Thymus (tissue), 11 donors: ENCODE measurements around the gene RAG2. TPM values are rescaled to one million over a fixed set of nuclear protein-coding genes. Genes with fewer than 3 reads are reported as not detected.

Source experiments
- DNase-seq, 9 donors: peaks; one replicate each; pipeline ENCODE4 v3.0.0-alpha.2; 2013; ENCODE audit warnings: low spot score in 9 of 9, low read depth in 6 of 9, missing footprints in 1 of 9
- H3K27ac ChIP-seq, 2 donors: one replicate each; pipeline ENCODE4 v1.5.1; 2013; ENCODE audit warnings: control low read depth in 1 of 2, low read depth in 1 of 2, low read length in 1 of 2, mild to moderate bottlenecking in 1 of 2, moderate library complexity in 1 of 2
- H3K27me3 ChIP-seq, 2 donors: one replicate each; pipeline ENCODE4 v1.5.1; 2013; ENCODE audit warnings: low read length in 1 of 2; ENCODE audit not compliant: control insufficient read depth in 2 of 2, insufficient read depth in 1 of 2
- H3K36me3 ChIP-seq, 2 donors: one replicate each; pipeline ENCODE4 v1.5.1; 2013; ENCODE audit warnings: low read length in 1 of 2, mild to moderate bottlenecking in 1 of 2, moderate library complexity in 1 of 2; ENCODE audit not compliant: control insufficient read depth in 2 of 2, insufficient read depth in 2 of 2
- H3K4me1 ChIP-seq, 2 donors: one replicate each; pipeline ENCODE4 v1.5.1; 2013; ENCODE audit warnings: low read length in 2 of 2; ENCODE audit not compliant: control insufficient read depth in 2 of 2, insufficient read depth in 2 of 2
- H3K4me3 ChIP-seq, 2 donors: one replicate each; pipeline ENCODE4 v1.5.1; 2013; ENCODE audit warnings: low read length in 2 of 2, control low read depth in 1 of 2, mild to moderate bottlenecking in 1 of 2
- H3K9me3 ChIP-seq, 2 donors: one replicate each; pipeline ENCODE4 v1.5.1; 2013; ENCODE audit warnings: low read length in 1 of 2, mild to moderate bottlenecking in 1 of 2; ENCODE audit not compliant: control insufficient read depth in 2 of 2, insufficient read depth in 1 of 2
- WGBS: extraction: QIAGEN DNeasy Blood & Tissue Kit; methylation state at CpG from one replicate; pipeline ENCODE4 v1.1.7; 2013; 5-methylcytosine and 5-hydroxymethylcytosine counted together
- polyA plus RNA-seq: library from polyadenylated mRNA; stranded (reverse); fragments of 200-250 nt; gene quantifications from one replicate; pipeline ENCODE4 v1.2.3, GENCODE V29; 2013
- total RNA-seq: library from RNA; stranded (reverse); fragments of 120-200 nt; gene quantifications from one replicate; pipeline ENCODE4 v1.2.4, GENCODE V29; 2013
- donor health status: healthy.

The RAG2 gene
- total and polyA plus RNA-seq, 2 donors, result 16.5 to 195 TPM

DNA sequence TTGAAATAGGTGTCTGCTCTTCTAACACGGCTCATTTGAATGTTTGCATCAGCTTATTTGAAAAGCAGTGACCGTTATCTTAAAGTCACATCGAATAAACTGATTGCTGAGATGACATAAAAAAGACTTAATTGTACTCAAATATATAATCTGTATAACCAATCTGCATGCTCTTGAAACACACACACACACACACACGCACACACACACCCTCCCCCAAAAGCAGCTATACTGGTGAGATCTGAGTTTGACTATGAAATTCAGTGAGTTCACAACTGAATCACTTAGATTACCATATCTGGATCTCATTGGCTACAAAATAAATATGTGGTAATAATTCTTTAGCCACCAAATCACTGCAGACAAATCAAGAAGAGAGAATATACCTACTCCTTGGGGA, 7.5 kb downstream of the RAG2 start:
- peaks cover 6 to 26% of the 10 kb centered on the region in 2 donors for H3K4me1 ChIP-seq
- no peaks in the 10 kb centered on the region for H3K9me3 ChIP-seq
- H3K4me3 ChIP-seq, result peak overlapping the region; percentile 29 to 75
- peaks cover 13 to 35% of the 10 kb centered on the region in 2 donors for H3K36me3 ChIP-seq
- DNase-seq, result peak in 1 of 9 donors; percentile 66
- WGBS, result 75% methylated on average over 4 of the region's 4 CpGs
- H3K27me3 ChIP-seq, result no peaks in the 10 kb centered on the region
- peak overlapping the region in 1 of 2 donors; percentile 98 for H3K27ac ChIP-seq

DNA sequence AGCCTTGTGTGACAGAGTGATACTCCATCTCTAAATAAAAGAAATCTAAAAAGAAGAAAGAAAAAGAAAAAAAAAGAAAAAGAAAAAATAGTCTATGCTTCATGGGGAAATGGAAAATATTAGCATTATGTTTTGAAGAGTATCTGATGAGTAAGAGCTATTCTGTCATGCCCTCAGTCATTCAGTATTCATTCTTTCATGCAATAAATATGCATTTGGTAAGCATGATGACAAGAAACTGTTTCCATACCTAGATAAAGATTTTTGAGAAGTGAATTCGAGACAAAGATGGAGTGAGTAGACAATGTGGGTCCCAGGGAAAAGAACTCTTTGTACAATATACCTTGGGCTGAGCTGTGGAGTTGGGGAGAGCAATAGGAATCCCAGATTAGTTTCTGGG, 9.9 kb downstream of the RAG2 start:
- Histone ChIP-seq H3K4me1 (peaks cover 6 to 21% of the 10 kb centered on the region in 2 donors), H3K27ac (peak overlapping the region in 1 of 2 donors; percentile 3), H3K27me3 (no peaks in the 10 kb centered on the region), H3K36me3 (peaks cover 3 to 22% of the 10 kb centered on the region in 2 donors), H3K9me3 (no peaks in the 10 kb centered on the region), H3K4me3 (no peak overlapping the region)
- WGBS, result 87% methylated on average over 1 of the region's 1 CpG
- DNase-seq, result no peak

DNA sequence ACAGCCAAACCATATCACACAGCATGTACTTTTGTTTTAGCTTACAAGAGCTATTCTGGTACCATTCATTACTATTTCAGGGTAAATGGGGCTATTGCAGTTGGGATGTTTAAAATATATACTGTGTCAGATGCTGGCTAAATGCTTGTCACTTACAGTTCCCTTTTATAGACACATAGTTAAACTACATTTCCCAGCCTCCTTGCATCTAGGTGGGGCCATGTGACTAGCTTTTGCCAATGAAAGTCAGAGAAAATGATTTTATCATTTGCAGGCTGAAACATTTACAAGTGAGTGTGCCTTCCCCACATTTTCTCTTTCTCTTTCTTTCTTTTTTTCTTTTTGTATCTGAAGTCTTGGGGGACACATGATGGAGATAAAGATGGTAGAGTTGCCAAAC, 11.5 kb downstream of the RAG2 start:
- peaks cover 4 to 14% of the 10 kb centered on the region in 2 donors for H3K36me3 ChIP-seq
- no peak overlapping the region for H3K4me3 ChIP-seq

DNA sequence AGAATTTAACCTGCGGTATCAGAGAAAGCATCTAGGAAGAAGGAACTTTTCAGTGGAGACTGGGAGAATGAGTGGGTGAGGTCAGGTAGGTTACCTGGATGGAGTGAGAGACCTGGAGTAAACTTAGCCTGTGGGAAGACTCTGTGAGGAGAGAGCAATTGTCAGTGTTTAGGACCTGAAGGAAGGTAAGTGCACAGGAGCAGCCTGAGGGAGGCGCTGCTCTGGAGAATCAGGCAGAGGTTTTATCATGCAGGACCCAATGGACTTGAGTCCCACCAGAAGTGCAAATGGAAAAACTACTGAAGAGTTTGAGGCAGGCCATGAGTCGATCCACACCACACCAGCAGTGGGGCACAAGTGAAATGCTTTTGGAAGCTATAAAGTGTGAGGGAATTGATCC, 14.4 kb downstream of the RAG2 start:
- Histone ChIP-seq H3K9me3 (peaks cover 4 to 14% of the 10 kb centered on the region in 2 donors), H3K27ac (no peak overlapping the region), H3K4me3 (no peak overlapping the region), H3K36me3 (peaks cover 19 to 23% of the 10 kb centered on the region in 2 donors), H3K27me3 (no peaks in the 10 kb centered on the region), H3K4me1 (peaks cover 4 to 11% of the 10 kb centered on the region in 2 donors)
- DNase-seq, result no peak
- 90% methylated on average over 3 of the region's 3 CpGs for WGBS

More for the DNA sequence above, 11.5 kb downstream of the RAG2 start:
- Histone ChIP-seq H3K27me3 (no peaks in the 10 kb centered on the region), H3K9me3 (peaks cover 0 to 1% of the 10 kb centered on the region in 2 donors), H3K27ac (no peak overlapping the region), H3K4me1 (peaks cover 6 to 17% of the 10 kb centered on the region in 2 donors)
- DNase-seq, result peak in 1 of 9 donors; percentile 73

DNA sequence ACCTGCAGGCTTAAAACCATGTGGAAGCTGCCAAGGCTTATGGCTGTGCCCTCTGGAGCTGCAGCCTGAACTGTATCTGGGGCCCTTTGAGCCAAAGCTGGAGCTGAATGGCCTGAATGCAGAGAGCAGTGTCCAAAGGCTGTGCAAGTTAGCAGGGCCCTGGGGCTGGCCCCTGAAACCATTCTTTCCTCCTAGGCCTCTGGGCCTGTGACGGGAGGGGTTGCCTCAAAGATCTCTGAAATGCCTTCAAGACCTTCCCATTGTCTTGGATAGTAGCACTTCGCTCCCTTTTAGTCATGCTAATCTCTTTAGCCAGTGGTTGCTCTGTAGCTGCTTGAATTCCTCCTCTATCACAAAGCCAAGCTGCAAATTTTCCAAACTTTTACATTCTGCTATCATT, 16.5 kb downstream of the RAG2 start:
- peak in 1 of 9 donors; percentile 51 for DNase-seq
- H3K27me3 ChIP-seq, result no peaks in the 10 kb centered on the region
- H3K36me3 ChIP-seq, result peaks cover 20 to 43% of the 10 kb centered on the region in 2 donors
- H3K4me1 ChIP-seq, result peaks cover under 1 to 3% of the 10 kb centered on the region in 2 donors
- 97% methylated on average over 2 of the region's 2 CpGs for WGBS
- H3K27ac ChIP-seq, result peak overlapping the region in 1 of 2 donors; percentile 44
- peaks cover 4 to 14% of the 10 kb centered on the region in 2 donors for H3K9me3 ChIP-seq
- no peak overlapping the region for H3K4me3 ChIP-seq

DNA sequence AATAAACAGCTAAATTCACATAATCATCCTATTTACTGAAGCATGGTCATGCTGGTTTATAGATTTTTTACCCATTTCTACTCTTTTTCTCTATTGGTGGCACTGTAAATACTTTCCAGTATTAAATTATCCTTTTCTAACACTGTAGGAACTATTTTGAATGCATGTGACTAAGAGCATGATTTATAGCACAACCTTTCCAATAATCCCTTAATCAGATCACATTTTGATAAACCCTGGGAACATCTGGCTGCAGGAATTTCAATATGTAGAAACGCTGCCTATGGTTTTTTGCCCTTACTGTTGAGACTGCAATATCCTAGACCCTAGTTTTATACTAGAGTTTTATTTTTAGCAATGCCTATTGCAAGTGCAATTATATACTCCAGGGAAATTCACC, 19.6 kb downstream of the RAG2 start:
- peaks cover 28 to 31% of the 10 kb centered on the region in 2 donors for H3K4me1 ChIP-seq
- peak overlapping the region; percentile 15 to 69 for H3K4me3 ChIP-seq
- H3K36me3 ChIP-seq, result peaks cover 51 to 72% of the 10 kb centered on the region in 2 donors
- WGBS, result 90% methylated on average over 1 of the region's 1 CpG
- H3K27ac ChIP-seq, result peak overlapping the region in 1 of 2 donors; percentile 27
- DNase-seq, result no peak
- H3K27me3 ChIP-seq, result no peaks in the 10 kb centered on the region
- peaks cover 4 to 14% of the 10 kb centered on the region in 2 donors for H3K9me3 ChIP-seq

DNA sequence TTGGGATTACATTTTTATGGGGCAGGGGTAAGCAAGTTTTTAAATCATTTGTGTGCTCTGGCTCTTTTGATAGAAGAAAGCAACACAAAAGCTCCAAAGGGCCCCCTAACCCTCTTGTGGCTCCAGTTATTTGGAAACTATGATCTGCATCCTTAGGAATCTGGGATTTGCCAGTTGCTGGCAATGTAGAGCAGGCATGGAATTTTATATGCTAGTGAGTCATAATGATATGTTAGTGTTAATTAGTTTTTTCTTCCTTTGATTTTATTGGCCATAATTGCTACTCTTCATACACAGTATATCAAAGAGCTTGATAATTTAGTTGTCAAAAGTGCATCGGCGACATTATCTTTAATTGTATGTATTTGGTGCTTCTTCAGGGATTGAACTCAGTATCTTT, 20.2 kb downstream of the RAG2 start:
- Histone ChIP-seq H3K27ac (peak overlapping the region in 1 of 2 donors; percentile 94), H3K27me3 (no peaks in the 10 kb centered on the region), H3K4me1 (peaks cover 31 to 35% of the 10 kb centered on the region in 2 donors), H3K9me3 (peaks cover 4 to 14% of the 10 kb centered on the region in 2 donors), H3K4me3 (peak overlapping the region; percentile 7 to 69), H3K36me3 (peaks cover 55 to 73% of the 10 kb centered on the region in 2 donors)
- 88% methylated on average over 2 of the region's 2 CpGs for WGBS
- no peak for DNase-seq

DNA sequence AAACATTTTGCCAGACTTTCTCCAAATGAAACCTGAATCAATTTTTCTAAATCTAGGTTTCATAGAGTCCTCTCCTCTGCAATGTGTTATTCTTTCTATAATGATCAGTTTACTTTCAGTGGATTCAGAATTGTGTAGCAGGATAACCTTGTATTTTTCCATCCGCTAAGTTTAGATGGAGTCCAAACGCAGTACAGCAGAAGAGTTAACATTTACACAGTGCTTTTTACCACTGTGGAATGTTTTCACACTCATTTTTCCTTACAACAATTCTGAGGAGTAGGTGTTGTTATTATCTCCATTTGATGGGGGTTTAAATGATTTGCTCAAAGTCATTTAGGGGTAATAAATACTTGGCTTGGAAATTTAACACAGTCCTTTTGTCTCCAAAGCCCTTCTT, 20.7 kb downstream of the RAG2 start:
- 91% methylated on average over 2 of the region's 2 CpGs for WGBS
- Histone ChIP-seq H3K27me3 (no peaks in the 10 kb centered on the region), H3K27ac (peak overlapping the region in 1 of 2 donors; percentile 94)

DNA sequence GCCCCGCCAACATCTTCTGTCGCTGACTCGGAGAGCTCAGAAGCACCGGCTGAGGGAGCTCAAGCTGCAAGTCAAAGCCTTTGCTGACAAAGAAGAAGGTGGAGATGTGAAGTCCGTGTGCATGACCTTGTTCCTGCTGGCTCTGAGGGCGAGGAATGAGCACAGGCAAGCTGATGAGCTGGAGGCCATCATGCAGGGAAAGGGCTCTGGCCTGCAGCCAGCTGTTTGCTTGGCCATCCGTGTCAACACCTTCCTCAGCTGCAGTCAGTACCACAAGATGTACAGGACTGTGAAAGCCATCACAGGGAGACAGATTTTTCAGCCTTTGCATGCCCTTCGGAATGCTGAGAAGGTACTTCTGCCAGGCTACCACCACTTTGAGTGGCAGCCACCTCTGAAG, 23.6 kb downstream of the RAG2 start:
- Histone ChIP-seq H3K27me3 (no peaks in the 10 kb centered on the region), H3K4me1 (peaks cover 31 to 35% of the 10 kb centered on the region in 2 donors), H3K9me3 (no peaks in the 10 kb centered on the region), H3K36me3 (peaks cover 41 to 66% of the 10 kb centered on the region in 2 donors), H3K4me3 (peak overlapping the region; percentile 69 to 76), H3K27ac (peak overlapping the region; percentile 33 to 94)
- WGBS, result 78% methylated on average over 8 of the region's 8 CpGs
- no peak for DNase-seq

More for the DNA sequence above, 20.7 kb downstream of the RAG2 start:
- H3K36me3 ChIP-seq, result peaks cover 55 to 77% of the 10 kb centered on the region in 2 donors
- DNase-seq, result no peak
- H3K4me3 ChIP-seq, result peak overlapping the region; percentile 20 to 69
- H3K9me3 ChIP-seq, result peaks cover 4 to 14% of the 10 kb centered on the region in 2 donors
- H3K4me1 ChIP-seq, result peaks cover 31 to 35% of the 10 kb centered on the region in 2 donors
